HCT116 (cell line): ENCODE data around the gene SH3YL1. TPM values are rescaled to one million over a fixed set of nuclear protein-coding genes. Genes with fewer than 3 reads are reported as not detected.

Source experiments
- ATAC-seq: fragments of 200-7000 bp; cut with Tn5 transposase; 2 replicates; pipeline ENCODE4 v1.9.1; 2020; ENCODE audit warnings: mild to moderate bottlenecking, moderate library complexity
- BruUV-seq: library from RNA; stranded (reverse); fragments of 400-500 nt; replicated peaks from 2 replicates; lab custom pipeline; 2021; lab: Mats Ljungman, UMichigan
- CTCF ChIA-PET: fragments of 300-600 bp; sonication (Branson Sonifier 250); formaldehyde crosslinking; loops from one replicate; lab custom pipeline; 2021; ENCODE audit warnings: antibody characterized with exemption; lab: Charles Lee
- POLR2A ChIA-PET: fragments of 300-600, 350-600 bp; sonication (Branson Sonifier 250); formaldehyde crosslinking; loops from one replicate; lab custom pipeline; 2021; ENCODE audit warnings: antibody characterized with exemption; lab: Charles Lee
- RAD21 ChIA-PET, 2 experiments: fragments of 300-600 bp; sonication (Branson Sonifier 250); formaldehyde crosslinking; loops; one replicate each; lab custom pipeline; 2023; ENCODE audit warnings: low total read pairs in 2 of 2; ENCODE audit not compliant: uncharacterized antibody in 2 of 2, unreplicated experiment in 2 of 2, low non-redundant PET in 1 of 2; lab: Charles Lee
- DNase-seq: peaks from one replicate; pipeline ENCODE4 v3.0.0-alpha.2; 2010; ENCODE audit warnings: low read depth, low spot score
- H2AFZ ChIP-seq: fragments of 200-600 bp; shearing (Covaris generic), sonication (generic); 2 replicates; pipeline ENCODE4 v1.6.1; 2017; ENCODE audit warnings: low read depth, mixed run types, mixed read lengths, antibody characterized with exemption, low read length; ENCODE audit not compliant: poor library complexity, severe bottlenecking
- H3K27ac ChIP-seq: 2 replicates; pipeline ENCODE4 v1.5.1; 2012; ENCODE audit warnings: low read depth, low read length
- H3K27me3 ChIP-seq: fragments of 200-600 bp; sonication (generic); 2 replicates; pipeline ENCODE4 v1.6.1; 2016; ENCODE audit warnings: mixed run types, low read length, mixed read lengths; ENCODE audit not compliant: insufficient read depth
- H3K36me3 ChIP-seq, 2 experiments: fragments of 200-500 bp in 1 of 2; fragments of 200-600 bp in 1 of 2; sonication (Bioruptor generic) in 1 of 2; sonication (generic) in 1 of 2; 2 replicates each; pipeline versions ENCODE4 v1.5.1 to v1.6.1; 2014 to 2016; ENCODE audit warnings: low read length in 2 of 2, inconsistent platforms in 1 of 2, mixed read lengths in 1 of 2, mixed run types in 1 of 2; ENCODE audit not compliant: insufficient read depth in 2 of 2, control insufficient read depth in 1 of 2
- H3K4me1 ChIP-seq, 2 experiments: fragments of 200-600 bp in 1 of 2; sonication (generic) in 1 of 2; 2 replicates each; pipeline versions ENCODE4 v1.5.1 to v1.6.1; 2012 to 2017; ENCODE audit warnings: low read length in 2 of 2, inconsistent platforms in 1 of 2, mild to moderate bottlenecking in 1 of 2, mixed read lengths in 1 of 2, mixed run types in 1 of 2, moderate library complexity in 1 of 2; ENCODE audit not compliant: insufficient read depth in 2 of 2, control insufficient read depth in 1 of 2
- H3K4me2 ChIP-seq: fragments of 200-600 bp; sonication (generic); 2 replicates; pipeline ENCODE4 v1.6.1; 2017; ENCODE audit warnings: mixed run types, low read length, mixed read lengths
- H3K4me3 ChIP-seq, 2 experiments: fragments of 200-600 bp in 1 of 2; sonication (generic) in 1 of 2; replicated peaks in 1 of 2; 2 replicates each; pipeline ENCODE4 v1.5.1; 2011 to 2016; ENCODE audit warnings: low read length in 2 of 2, control low read depth in 1 of 2, low read depth in 1 of 2, mild to moderate bottlenecking in 1 of 2, mixed read lengths in 1 of 2, mixed run types in 1 of 2
- H3K79me2 ChIP-seq: fragments of 200-600 bp; sonication (generic); 2 replicates; pipeline ENCODE4 v1.6.1; 2017; ENCODE audit warnings: mild to moderate bottlenecking, mixed run types, low read length, moderate library complexity, mixed read lengths; ENCODE audit not compliant: insufficient read depth
- H3K9ac ChIP-seq: fragments of 200-600 bp; sonication (generic); 2 replicates; pipeline ENCODE4 v1.6.1; 2016; ENCODE audit warnings: low read length, mixed read lengths
- H3K9me2 ChIP-seq: fragments of 200-600 bp; sonication (generic), shearing (Covaris generic); 2 replicates; pipeline ENCODE4 v1.6.1; 2017; ENCODE audit warnings: mixed run types, mild to moderate bottlenecking, moderate library complexity; ENCODE audit not compliant: insufficient read depth
- H3K9me3 ChIP-seq, 2 experiments: fragments of 200-500 bp in 1 of 2; fragments of 200-600 bp in 1 of 2; sonication (Bioruptor generic) in 1 of 2; sonication (generic) in 1 of 2; 2 replicates each; pipeline ENCODE4 v1.6.1; 2014 to 2017; ENCODE audit warnings: low read length in 2 of 2, mixed read lengths in 2 of 2, inconsistent platforms in 1 of 2, low read depth in 1 of 2, mild to moderate bottlenecking in 1 of 2, mixed run types in 1 of 2, moderate library complexity in 1 of 2; ENCODE audit not compliant: control insufficient read depth in 1 of 2, insufficient read depth in 1 of 2
- H4K20me1 ChIP-seq: fragments of 200-600 bp; sonication (generic), shearing (Covaris generic); 2 replicates; pipeline ENCODE4 v1.6.1; 2017; ENCODE audit warnings: mixed run types, mild to moderate bottlenecking, moderate library complexity; ENCODE audit not compliant: insufficient read depth
- CBX3 ChIP-seq: IDR thresholded peaks from 2 replicates; pipeline ENCODE4 v1.6.1; 2012; ENCODE audit warnings: low read depth
- EZH2 ChIP-seq: fragments of 200-600 bp; sonication (generic); IDR thresholded peaks from 2 replicates; pipeline ENCODE4 v1.6.1; 2017; ENCODE audit warnings: antibody characterized with exemption, mixed run types
- SRF ChIP-seq: IDR thresholded peaks from 2 replicates; pipeline ENCODE4 v1.6.1; 2012; ENCODE audit warnings: low read depth
- ZNF274 ChIP-seq: fragments of 200-500 bp; sonication (Bioruptor generic); IDR thresholded peaks from 2 replicates; pipeline ENCODE4 v1.6.1; 2014; ENCODE audit warnings: mild to moderate bottlenecking, low read depth, low read length, inconsistent platforms
- intact Hi-C: fragments of 100-400 bp; cut with micrococcal nuclease; formaldehyde crosslinking; loops from 2 replicates; pipeline ENCODE4 v1.10.0; 2022
- total RNA-seq: library from RNA; stranded (reverse); gene quantifications from one replicate; pipeline ENCODE4 v1.2.1, GENCODE V29; 2021; ENCODE audit not compliant: unreplicated experiment
- TF ChIP-seq, protein P1 (sequence below): IDR thresholded peaks from 2 replicates; pipeline ENCODE4 v1.6.1; 2012; ENCODE audit warnings: low read depth

Gene SH3YL1
- total RNA-seq, 1 experiment from 2014 or later: 32.8 TPM

- no TSS peak for BruUV-seq
- ChIA-PET POLR2A (no interaction called here), RAD21 (no interaction called here), CTCF (no interaction called here)
- Histone ChIP-seq H2AFZ (no peak overlapping the region), H3K36me3 (no peaks in the 10 kb centered on the region), H3K4me3 (no peak overlapping the region), H3K9me3 (no peaks in the 10 kb centered on the region), H3K27me3 (no peaks in the 10 kb centered on the region), H3K27ac (no peak overlapping the region), H3K9ac (no peak overlapping the region), H3K79me2 (no peaks in the 10 kb centered on the region), H4K20me1 (no peaks in the 10 kb centered on the region), H3K9me2 (no peaks in the 10 kb centered on the region), H3K4me1 (no peaks in the 10 kb centered on the region), H3K4me2 (no peak overlapping the region)
- ATAC-seq (no peak), DNase-seq (no peak)
- intact Hi-C loops: no loop called here
- TF ChIP-seq SRF (no peak), EZH2 (no peak)
- TF ChIP-seq, protein P1, sequence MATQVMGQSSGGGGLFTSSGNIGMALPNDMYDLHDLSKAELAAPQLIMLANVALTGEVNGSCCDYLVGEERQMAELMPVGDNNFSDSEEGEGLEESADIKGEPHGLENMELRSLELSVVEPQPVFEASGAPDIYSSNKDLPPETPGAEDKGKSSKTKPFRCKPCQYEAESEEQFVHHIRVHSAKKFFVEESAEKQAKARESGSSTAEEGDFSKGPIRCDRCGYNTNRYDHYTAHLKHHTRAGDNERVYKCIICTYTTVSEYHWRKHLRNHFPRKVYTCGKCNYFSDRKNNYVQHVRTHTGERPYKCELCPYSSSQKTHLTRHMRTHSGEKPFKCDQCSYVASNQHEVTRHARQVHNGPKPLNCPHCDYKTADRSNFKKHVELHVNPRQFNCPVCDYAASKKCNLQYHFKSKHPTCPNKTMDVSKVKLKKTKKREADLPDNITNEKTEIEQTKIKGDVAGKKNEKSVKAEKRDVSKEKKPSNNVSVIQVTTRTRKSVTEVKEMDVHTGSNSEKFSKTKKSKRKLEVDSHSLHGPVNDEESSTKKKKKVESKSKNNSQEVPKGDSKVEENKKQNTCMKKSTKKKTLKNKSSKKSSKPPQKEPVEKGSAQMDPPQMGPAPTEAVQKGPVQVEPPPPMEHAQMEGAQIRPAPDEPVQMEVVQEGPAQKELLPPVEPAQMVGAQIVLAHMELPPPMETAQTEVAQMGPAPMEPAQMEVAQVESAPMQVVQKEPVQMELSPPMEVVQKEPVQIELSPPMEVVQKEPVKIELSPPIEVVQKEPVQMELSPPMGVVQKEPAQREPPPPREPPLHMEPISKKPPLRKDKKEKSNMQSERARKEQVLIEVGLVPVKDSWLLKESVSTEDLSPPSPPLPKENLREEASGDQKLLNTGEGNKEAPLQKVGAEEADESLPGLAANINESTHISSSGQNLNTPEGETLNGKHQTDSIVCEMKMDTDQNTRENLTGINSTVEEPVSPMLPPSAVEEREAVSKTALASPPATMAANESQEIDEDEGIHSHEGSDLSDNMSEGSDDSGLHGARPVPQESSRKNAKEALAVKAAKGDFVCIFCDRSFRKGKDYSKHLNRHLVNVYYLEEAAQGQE: no peak
These were observed 31.3 kb upstream of the SH3YL1 start for GRCh38 chr2:295090-295489.

DNA sequence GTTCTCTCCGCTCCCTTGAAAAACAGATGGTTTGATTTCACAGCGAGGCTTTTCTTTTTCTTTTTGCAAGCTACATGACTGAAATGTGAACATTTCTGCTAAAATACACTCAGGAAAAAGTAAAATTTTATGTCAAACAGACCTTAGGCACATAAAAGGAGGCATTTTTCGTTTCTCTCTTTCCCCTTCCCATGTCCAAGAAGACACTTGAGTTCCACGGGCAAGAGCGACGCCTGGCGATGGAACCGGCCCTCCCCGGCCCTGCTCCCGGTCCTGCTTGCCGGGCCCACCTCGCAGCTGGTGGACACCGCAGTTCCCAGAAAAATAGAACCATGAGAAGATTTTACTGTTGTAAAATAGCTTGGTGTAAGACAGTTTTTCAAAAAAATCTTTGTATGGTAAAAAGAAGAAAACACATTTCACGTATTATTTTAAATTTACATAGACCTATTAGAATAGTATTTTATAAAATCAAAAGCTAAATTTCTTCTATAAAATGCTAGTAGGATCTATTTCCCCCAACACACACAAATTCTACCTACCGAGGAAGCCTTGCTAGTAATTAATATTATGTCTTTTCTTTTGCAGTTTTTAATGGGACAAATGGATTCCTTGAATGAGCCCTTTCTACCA lies 26.4 kb upstream of the SH3YL1 start:
- Histone ChIP-seq H3K27ac (no peak overlapping the region), H4K20me1 (no peaks in the 10 kb centered on the region), H3K4me1 (no peaks in the 10 kb centered on the region), H3K36me3 (no peaks in the 10 kb centered on the region), H3K9me3 (no peaks in the 10 kb centered on the region), H3K4me3 (no peak overlapping the region), H3K4me2 (no peak overlapping the region), H3K9ac (no peak overlapping the region), H3K9me2 (no peaks in the 10 kb centered on the region), H2AFZ (no peak overlapping the region)
- ATAC-seq: no peak
- ChIA-PET RAD21 (no interaction called here), CTCF (interaction anchor here (0.9 kb wide), 1 partner anchor 42 kb away, joined by 3 read pairs; no protein-coding TSS in a partner anchor)
- no TSS peak for BruUV-seq
- no peak for TF ChIP-seq CBX3
- TF ChIP-seq ZNF274: no peak
- TF ChIP-seq, all 23 proteins: peak for 0
- H3K79me2 ChIP-seq: no peaks in the 10 kb centered on the region
- intact Hi-C loops: no loop called here
- DNase-seq: no peak
- POLR2A ChIA-PET: no interaction called here
- H3K27me3 ChIP-seq: no peaks in the 10 kb centered on the region
